ENCODE measurements around the gene IFITM10.

The IFITM10 gene

GRCh38 chr11:1747753-1748635 lies 2.4 kb downstream of the IFITM10 start:
- DNase-seq, result peak in 1 of 2 donors; percentile 88
- H3K9me3 ChIP-seq, result no peaks in the 10 kb centered on the region
- no peaks in the 10 kb centered on the region for H3K27me3 ChIP-seq
- peaks cover 0 to 71% (median 60%) of the 10 kb centered on the region in 4 donors for H3K4me1 ChIP-seq
- H3K27ac ChIP-seq, result peak overlapping the region; percentile 88 to 91
- peaks cover 5 to 13% (median 12%) of the 10 kb centered on the region in 3 donors for H3K36me3 ChIP-seq
- H3K4me3 ChIP-seq, result peak overlapping the region; percentile 62 to 85
- TF ChIP-seq CTCF (IDR thresholded peaks at IDR 0.05), result no peak
- intact Hi-C loops (cut with DNase I; ENCODE audit: low total_unique reads), result no loop called here

- Histone ChIP-seq H3K4me1 (peaks cover 0 to 63% (median 57%) of the 10 kb centered on the region in 4 donors), H3K27ac (peak overlapping the region; percentile 88 to 91)
Observed at GRCh38 chr11:1746956-1747752, 3.2 kb downstream of the IFITM10 start.

GRCh38 chr11:1746511-1746931 lies 3.9 kb downstream of the IFITM10 start:
- H3K4me1 ChIP-seq, result peaks cover 0 to 56% (median 52%) of the 10 kb centered on the region in 4 donors
- no peak for TF ChIP-seq CTCF (IDR thresholded peaks at IDR 0.05)
- H3K36me3 ChIP-seq, result no peaks in the 10 kb centered on the region
- intact Hi-C loops (cut with DNase I; ENCODE audit: low total_unique reads), result no loop called here
- H3K4me3 ChIP-seq, result peak overlapping the region; percentile 62 to 85
- H3K27me3 ChIP-seq, result no peaks in the 10 kb centered on the region
- DNase-seq, result peak in 1 of 2 donors; percentile 75
- peak overlapping the region in 1 of 2 donors; percentile 91 for H3K27ac ChIP-seq
- no peaks in the 10 kb centered on the region for H3K9me3 ChIP-seq

More at GRCh38 chr11:1746956-1747752, 3.2 kb downstream of the IFITM10 start:
- TF ChIP-seq CTCF (IDR thresholded peaks at IDR 0.05), result no peak
- Histone ChIP-seq H3K36me3 (peaks cover 0 to 4% (median 3%) of the 10 kb centered on the region in 3 donors), H3K4me3 (peak overlapping the region; percentile 62 to 85), H3K9me3 (no peaks in the 10 kb centered on the region), H3K27me3 (no peaks in the 10 kb centered on the region)
- intact Hi-C loops (cut with DNase I; ENCODE audit: low total_unique reads), result no loop called here
- peak in 1 of 2 donors; percentile 66 for DNase-seq

- H3K4me3 ChIP-seq, result no peak overlapping the region
- no peaks in the 10 kb centered on the region for H3K9me3 ChIP-seq
- peaks cover 0 to 49% (median 45%) of the 10 kb centered on the region in 4 donors for H3K4me1 ChIP-seq
- H3K27me3 ChIP-seq, result no peaks in the 10 kb centered on the region
- no peak for TF ChIP-seq CTCF (IDR thresholded peaks at IDR 0.05)
- H3K36me3 ChIP-seq, result no peaks in the 10 kb centered on the region
- intact Hi-C loops (cut with DNase I; ENCODE audit: low total_unique reads), result no loop called here
- no peak overlapping the region for H3K27ac ChIP-seq
- DNase-seq, result peak in 1 of 2 donors; percentile 52
Observed at GRCh38 chr11:1745701-1746320, 4.6 kb downstream of the IFITM10 start.

All from tibial artery (tissue), 4 donors.